C4-2B (cell line): Measurements from ENCODE around the gene BAG1.

Experiments
- CTCF ChIP-seq: fragments of 450-650 bp; conservative IDR thresholded peaks from 2 replicates; pipeline ENCODE4 v1.5.1; 2017; ENCODE audit warnings: mild to moderate bottlenecking
- ZFX ChIP-seq: fragments of 450-650 bp; IDR thresholded peaks from 2 replicates; pipeline ENCODE4 v1.6.1; 2017

GRCh38 chr9:33264473-33265177 lies at the start of gene BAG1, which contains the start of gene CHMP5:
- TF ChIP-seq CTCF (peak; percentile 27), ZFX (peak; percentile 82)
